Esophagus squamous epithelium (tissue), 5 donors: ENCODE results near the gene CUEDC1. TPM values are rescaled to one million over a fixed set of nuclear protein-coding genes. Genes with fewer than 3 reads are reported as not detected.

ENCODE experiments used
- DNase-seq: peaks from one replicate; lab custom pipeline; 2025; lab: John Stamatoyannopoulos, UW
- H3K27ac ChIP-seq, 4 donors: fragments of 200-600 bp; sonication (generic); one replicate each; pipeline ENCODE4 v1.5.1; 2016 to 2019; ENCODE audit warnings: mild to moderate bottlenecking in 1 of 4
- H3K27me3 ChIP-seq, 4 donors: fragments of 200-600 bp; sonication (generic); 1 replicate in 3 of 4; 2 replicates in 1 of 4; pipeline versions ENCODE4 v1.5.1 to v1.6.0; 2017 to 2021; ENCODE audit warnings: antibody characterized with exemption in 1 of 4
- H3K36me3 ChIP-seq, 3 donors: fragments of 200-600 bp; sonication (generic); one replicate each; pipeline ENCODE4 v1.5.1; 2016 to 2019
- H3K4me1 ChIP-seq, 3 donors: fragments of 200-600 bp; sonication (generic); one replicate each; pipeline ENCODE4 v1.5.1; 2017 to 2019
- H3K4me3 ChIP-seq, 4 donors: fragments of 200-600 bp; sonication (generic); 1 replicate in 3 of 4; 2 replicates in 1 of 4; pipeline ENCODE4 v1.5.1; 2016 to 2019; ENCODE audit warnings: mild to moderate bottlenecking in 2 of 4, moderate library complexity in 1 of 4
- H3K9me3 ChIP-seq, 3 donors: fragments of 200-600 bp; sonication (generic); one replicate each; pipeline ENCODE4 v1.5.1; 2016 to 2019
- POLR2A ChIP-seq, 4 donors: fragments of 450-650 bp; IDR thresholded peaks; one replicate each; pipeline ENCODE4 v1.6.1; 2017; ENCODE audit warnings: antibody characterized with exemption in 4 of 4, mild to moderate bottlenecking in 4 of 4, moderate library complexity in 3 of 4
- WGBS, 2 donors: methylation state at CpG; one replicate each; pipeline ENCODE4 v1.1.5; 2018; 5-methylcytosine and 5-hydroxymethylcytosine counted together
- intact Hi-C: fragments of 100-400 bp; cut with DNase I; formaldehyde crosslinking; loops from one replicate; pipeline ENCODE4 v1.15.0; 2022
- total RNA-seq, 4 donors: library from RNA; depleted of rRNA; stranded (reverse); fragments of >200 nt; gene quantifications; one replicate each; pipeline ENCODE4 v1.1.0, GENCODE V29; 2016
- TF ChIP-seq, protein P1 (sequence below), 6 experiments: fragments of 450-650 bp in 4 of 6; fragments of 200-600 bp in 2 of 6; sonication (generic) in 2 of 6; IDR thresholded peaks; one replicate each; pipeline ENCODE4 v1.5.1; 2016 to 2019; ENCODE audit warnings: antibody characterized with exemption in 6 of 6, mild to moderate bottlenecking in 4 of 6, moderate library complexity in 4 of 6
- donor health status: DM: yes; HTN: yes; CAD: no.

CUEDC1 gene
- total RNA-seq, 4 donors from 2014 or later, result 7.4 to 27.3 (median 18.4) TPM

DNA sequence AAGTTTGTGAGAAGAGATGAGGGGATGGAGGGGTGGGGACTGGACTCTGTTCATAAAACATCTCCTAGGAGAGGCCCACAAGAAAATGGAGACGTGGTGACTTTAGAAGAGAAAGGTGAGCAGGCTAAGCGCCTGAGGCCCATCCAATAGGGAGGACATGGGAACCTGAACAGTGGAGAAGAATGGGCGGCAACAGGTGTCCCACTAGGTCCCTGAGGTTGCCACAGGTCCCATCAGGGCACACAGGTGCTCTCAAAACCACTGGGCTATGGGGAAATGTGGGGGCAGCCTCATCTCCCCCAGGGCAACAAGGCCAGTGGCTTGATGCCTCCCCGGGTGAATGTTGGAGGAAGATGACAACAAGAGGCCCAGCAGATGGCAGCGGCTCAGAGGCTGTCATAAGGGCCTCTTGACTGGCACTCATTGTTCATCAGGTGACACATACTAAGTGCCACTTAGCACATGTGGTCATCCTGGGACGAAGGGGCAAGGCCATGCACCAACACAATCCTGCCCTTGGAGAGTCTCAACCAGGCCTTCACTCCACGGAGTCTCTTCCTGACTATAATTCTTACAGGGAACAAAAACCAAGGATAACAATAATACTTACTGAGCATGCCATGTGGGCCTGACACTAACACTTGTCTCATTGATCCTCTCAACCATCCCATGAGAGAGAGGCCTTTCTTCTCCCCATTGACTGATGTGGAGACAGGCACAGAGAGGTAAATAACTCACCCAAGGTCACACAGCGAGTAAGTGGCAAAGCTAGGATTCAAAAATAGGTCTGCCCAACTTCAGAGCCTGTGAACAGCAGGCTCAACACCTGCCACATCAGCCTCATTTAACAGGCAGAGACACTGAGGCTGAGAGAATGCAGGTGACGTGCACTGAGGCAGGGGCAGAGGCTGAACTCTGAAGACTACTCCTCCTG is 38.0 kb downstream of the CUEDC1 start:
- intact Hi-C loops, result no loop called here
- no peaks in the 10 kb centered on the region for H3K36me3 ChIP-seq
- WGBS, 2 donors, result 88 to 97% methylated on average over 6 to 9 of the region's 9 CpGs
- H3K4me1 ChIP-seq, result peaks cover 77 to 100% (median 85%) of the 10 kb centered on the region in 3 donors
- no peak for DNase-seq
- peak overlapping the region; percentile 46 to 93 (median 78) for H3K27ac ChIP-seq
- TF ChIP-seq, protein P1, sequence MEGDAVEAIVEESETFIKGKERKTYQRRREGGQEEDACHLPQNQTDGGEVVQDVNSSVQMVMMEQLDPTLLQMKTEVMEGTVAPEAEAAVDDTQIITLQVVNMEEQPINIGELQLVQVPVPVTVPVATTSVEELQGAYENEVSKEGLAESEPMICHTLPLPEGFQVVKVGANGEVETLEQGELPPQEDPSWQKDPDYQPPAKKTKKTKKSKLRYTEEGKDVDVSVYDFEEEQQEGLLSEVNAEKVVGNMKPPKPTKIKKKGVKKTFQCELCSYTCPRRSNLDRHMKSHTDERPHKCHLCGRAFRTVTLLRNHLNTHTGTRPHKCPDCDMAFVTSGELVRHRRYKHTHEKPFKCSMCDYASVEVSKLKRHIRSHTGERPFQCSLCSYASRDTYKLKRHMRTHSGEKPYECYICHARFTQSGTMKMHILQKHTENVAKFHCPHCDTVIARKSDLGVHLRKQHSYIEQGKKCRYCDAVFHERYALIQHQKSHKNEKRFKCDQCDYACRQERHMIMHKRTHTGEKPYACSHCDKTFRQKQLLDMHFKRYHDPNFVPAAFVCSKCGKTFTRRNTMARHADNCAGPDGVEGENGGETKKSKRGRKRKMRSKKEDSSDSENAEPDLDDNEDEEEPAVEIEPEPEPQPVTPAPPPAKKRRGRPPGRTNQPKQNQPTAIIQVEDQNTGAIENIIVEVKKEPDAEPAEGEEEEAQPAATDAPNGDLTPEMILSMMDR (IDR thresholded peaks at IDR 0.05), result peak in 1 of 6 experiments; percentile 12
- no peak for TF ChIP-seq POLR2A (IDR thresholded peaks at IDR 0.05)
- H3K4me3 ChIP-seq, result no peak overlapping the region
- H3K9me3 ChIP-seq, result no peaks in the 10 kb centered on the region
- no peaks in the 10 kb centered on the region for H3K27me3 ChIP-seq

DNA sequence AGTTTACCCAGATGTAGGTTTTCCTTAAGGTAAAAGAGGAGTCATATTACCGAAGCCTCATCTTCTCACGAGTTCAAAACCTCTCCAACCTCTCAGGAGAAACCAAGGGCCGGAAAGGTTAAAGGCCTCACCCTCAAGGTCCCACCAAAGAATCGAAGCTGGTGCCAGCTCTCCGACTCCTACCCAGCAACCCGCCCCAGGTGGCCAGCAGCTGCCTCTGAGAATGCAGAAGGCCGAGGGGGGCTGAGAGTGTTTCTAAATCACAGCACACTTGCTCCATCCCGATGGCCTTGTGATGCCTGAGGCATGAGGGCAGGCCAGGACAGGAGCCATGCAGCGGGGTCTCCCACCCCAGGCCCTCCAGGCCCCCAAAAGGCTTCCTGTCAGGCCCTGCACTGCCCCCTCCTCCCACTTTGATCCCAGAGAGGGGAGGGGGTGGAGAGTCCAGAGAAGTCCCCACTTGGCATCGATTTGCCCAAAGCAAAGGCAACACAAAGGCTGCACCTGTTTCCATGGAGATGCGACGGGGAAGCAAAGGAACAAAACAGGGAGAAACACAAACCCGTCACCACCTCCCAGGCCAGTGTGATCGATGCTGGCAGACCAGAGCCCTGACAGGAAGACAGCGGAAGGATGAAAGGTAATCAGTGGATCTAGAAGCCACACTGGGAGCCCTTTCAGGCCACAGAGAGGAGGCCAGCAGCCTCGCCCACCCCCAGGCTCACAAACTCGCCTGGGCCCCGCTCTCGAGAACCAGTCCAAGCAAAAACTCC is 39.0 kb downstream of the CUEDC1 start:
- WGBS, 2 donors, result 58 to 62% methylated on average over 7 to 17 of the region's 19 CpGs
- Histone ChIP-seq H3K4me1 (peaks cover 76 to 100% (median 85%) of the 10 kb centered on the region in 3 donors), H3K9me3 (no peaks in the 10 kb centered on the region), H3K27ac (peak overlapping the region; percentile 28 to 93 (median 78)), H3K4me3 (no peak overlapping the region), H3K27me3 (no peaks in the 10 kb centered on the region), H3K36me3 (no peaks in the 10 kb centered on the region)
- no peak for DNase-seq
- no peak for TF ChIP-seq POLR2A (IDR thresholded peaks at IDR 0.05)
- TF ChIP-seq, protein P1 (IDR thresholded peaks at IDR 0.05), result no peak
- intact Hi-C loops, result no loop called here

DNA sequence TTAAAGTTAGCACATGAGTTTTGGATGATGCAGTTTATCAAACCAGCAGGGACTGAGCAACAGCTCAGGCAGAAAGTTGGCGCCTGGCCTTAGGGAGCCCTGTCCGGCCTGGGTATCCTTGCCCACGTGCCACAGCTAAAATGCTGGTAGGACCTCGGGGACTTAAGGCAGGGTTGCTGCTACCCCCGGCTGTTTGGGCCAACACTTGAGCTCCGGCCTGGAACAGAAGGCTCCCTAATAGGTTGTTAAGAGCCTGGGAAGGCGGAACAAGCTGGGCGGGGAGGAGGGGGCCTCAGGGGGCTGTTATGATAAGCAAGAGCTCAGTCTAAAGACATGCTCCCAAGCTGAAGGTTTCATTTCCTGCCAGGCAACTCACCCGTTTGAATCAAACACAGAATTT is 39.7 kb downstream of the CUEDC1 start:
- Histone ChIP-seq H3K4me1 (peaks cover 76 to 99% (median 79%) of the 10 kb centered on the region in 3 donors), H3K36me3 (no peaks in the 10 kb centered on the region), H3K27me3 (no peaks in the 10 kb centered on the region), H3K9me3 (no peaks in the 10 kb centered on the region), H3K27ac (peak overlapping the region; percentile 28 to 93 (median 78)), H3K4me3 (no peak overlapping the region)
- intact Hi-C loops, result no loop called here
- WGBS, 2 donors, result 63 to 74% methylated on average over 6 to 7 of the region's 9 CpGs
- no peak for DNase-seq
- no peak for TF ChIP-seq POLR2A (IDR thresholded peaks at IDR 0.05)
- TF ChIP-seq, protein P1 (IDR thresholded peaks at IDR 0.05), result no peak

DNA sequence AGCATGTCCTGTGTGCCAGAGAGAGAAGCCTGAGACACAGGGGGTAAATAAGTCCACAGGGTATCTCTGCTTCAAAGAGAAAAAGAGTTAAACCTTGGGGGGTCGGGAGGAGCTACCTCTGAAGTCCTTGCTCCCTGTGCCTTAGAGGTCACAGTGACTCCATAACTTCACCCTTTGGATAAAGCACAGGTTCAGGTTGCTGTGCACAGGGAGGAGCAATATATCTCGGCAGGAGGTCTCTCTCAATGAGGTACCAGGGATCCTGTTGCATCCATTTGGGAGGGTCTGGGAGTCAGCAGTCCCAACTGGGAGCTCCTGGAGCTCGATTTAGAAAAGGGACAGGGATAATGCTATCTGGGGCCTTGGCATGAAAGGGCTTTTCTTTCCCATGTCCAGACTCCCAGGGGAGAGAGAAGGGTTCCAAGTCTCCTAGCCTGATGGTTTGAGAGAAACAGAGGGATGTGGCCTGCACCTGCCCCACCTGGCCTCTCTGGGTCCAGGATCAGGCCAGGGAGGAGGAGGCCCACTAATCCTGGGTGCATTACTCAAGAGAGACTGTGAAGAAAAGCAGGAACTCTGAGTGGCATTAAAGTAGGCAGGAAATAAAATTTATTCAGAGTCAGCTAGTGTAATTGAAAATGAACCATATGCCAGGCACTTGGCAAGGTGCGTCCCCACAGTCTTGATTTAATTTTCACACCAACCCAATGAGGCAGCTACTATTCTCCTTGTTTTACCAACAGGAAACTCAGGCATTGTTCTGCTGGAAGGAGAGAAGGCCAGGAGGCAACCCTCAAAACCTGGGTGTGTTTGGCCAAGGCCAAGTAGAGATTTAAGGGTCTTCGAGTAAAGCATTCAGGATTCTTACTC is 40.7 kb downstream of the CUEDC1 start:
- H3K9me3 ChIP-seq, result no peaks in the 10 kb centered on the region
- H3K4me3 ChIP-seq, result no peak overlapping the region
- intact Hi-C loops, result no loop called here
- no peaks in the 10 kb centered on the region for H3K36me3 ChIP-seq
- peak overlapping the region; percentile 29 to 93 (median 78) for H3K27ac ChIP-seq
- TF ChIP-seq, protein P1 (IDR thresholded peaks at IDR 0.05), result no peak
- no peak for TF ChIP-seq POLR2A (IDR thresholded peaks at IDR 0.05)
- H3K4me1 ChIP-seq, result peaks cover 75 to 98% (median 78%) of the 10 kb centered on the region in 3 donors
- 55 to 73% methylated on average over 3 to 5 of the region's 5 CpGs for WGBS, 2 donors
- DNase-seq, result no peak
- no peaks in the 10 kb centered on the region for H3K27me3 ChIP-seq
